DND-41 (cell line): ENCODE data around the gene CAPNS2.

Experiments
- CTCF ChIP-seq: IDR thresholded peaks from 2 replicates; pipeline ENCODE4 v1.5.1; 2012; ENCODE audit warnings: borderline replicate concordance, low read length, moderate library complexity, mild to moderate bottlenecking; ENCODE audit not compliant: poor library complexity, severe bottlenecking; ENCODE audit errors: extremely low read depth
- EZH2 ChIP-seq: IDR thresholded peaks from 3 replicates; pipeline ENCODE4 v1.6.1; 2012; ENCODE audit warnings: borderline replicate concordance, low read depth, mild to moderate bottlenecking, moderate library complexity, low read length, inconsistent platforms; ENCODE audit not compliant: severe bottlenecking

- TF ChIP-seq CTCF = no peak
- TF ChIP-seq EZH2 = no peak
Measured at GRCh38 chr16:55568207-55568606, 1.7 kb downstream of the CAPNS2 start.
